Mononuclear cell (primary cell): ENCODE measurements around the gene GLG1. TPM values are rescaled to one million over a fixed set of nuclear protein-coding genes. Genes with fewer than 3 reads are reported as not detected.
"Not testable (repeated sequence)": the region's sequence is repeated elsewhere in the genome, so short reads cannot be mapped to it uniquely, and the experiment has no call there.

Experiments
- H3K27me3 ChIP-seq: 2 replicates; pipeline ENCODE4 v1.6.0; 2011; ENCODE audit warnings: low read length, control low read depth; ENCODE audit not compliant: insufficient read depth
- H3K4me1 ChIP-seq: 2 replicates; pipeline ENCODE4 v1.5.1; 2011; ENCODE audit warnings: mild to moderate bottlenecking, low read length, control low read depth; ENCODE audit not compliant: insufficient read depth
- H3K4me3 ChIP-seq: 2 replicates; pipeline ENCODE4 v1.5.1; 2011; ENCODE audit warnings: mild to moderate bottlenecking, low read length, moderate library complexity
- H3K9me3 ChIP-seq: 2 replicates; pipeline ENCODE4 v1.5.1; 2011; ENCODE audit warnings: low read depth, mild to moderate bottlenecking, control low read depth, low read length
- total RNA-seq: library from RNA; depleted of rRNA; stranded (reverse); fragments of >200 nt; gene quantifications from one replicate; pipeline ENCODE4 v1.2.3, GENCODE V29; 2012

The GLG1 gene
- total RNA-seq, result 91.0 TPM

- H3K27me3 ChIP-seq, result no peaks in the 10 kb centered on the region
- peaks cover 58% of the 10 kb centered on the region for H3K4me1 ChIP-seq
- peak within 1 kb of the TSS; percentile 96 for H3K4me3 ChIP-seq
- H3K9me3 ChIP-seq, result no peaks in the 10 kb centered on the region
Observed at GRCh38 chr16:74606521-74607309, at the start of gene GLG1. GLG1 (minus strand) TSS chr16:74607114; CDS start chr16:74607094, 20 bp downstream.

DNA sequence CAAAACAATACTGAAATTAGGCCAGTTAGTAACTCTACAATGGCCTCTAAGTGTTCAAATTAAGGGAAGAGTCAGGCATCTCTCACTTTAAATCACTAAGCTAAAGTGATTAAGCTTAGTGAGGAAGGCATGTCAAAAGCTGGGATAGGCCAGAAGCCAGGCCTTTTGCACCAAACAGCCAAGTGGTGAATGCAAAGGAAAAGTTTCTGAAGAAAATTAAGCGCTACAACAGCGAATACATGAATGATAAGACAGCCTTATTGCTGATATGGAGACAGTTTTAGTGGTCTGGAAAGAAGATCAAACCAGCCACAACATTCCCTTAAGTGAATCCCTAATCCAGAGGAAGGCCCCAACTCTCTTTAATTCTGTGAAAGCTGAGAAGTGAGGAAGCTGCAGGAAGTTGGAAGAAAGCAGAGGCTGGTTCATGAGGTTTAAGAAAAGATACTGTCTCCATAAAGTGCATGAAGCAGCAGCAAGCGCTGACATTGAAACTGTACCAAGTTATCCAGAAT, 47.7 kb upstream of the GLG1 start:
- H3K9me3 ChIP-seq, result no peaks in the 10 kb centered on the region

GRCh38 chr16:74652883-74653282, 46.0 kb upstream of the GLG1 start:
- H3K4me1 ChIP-seq, result peaks cover 18% of the 10 kb centered on the region
- not testable (repeated sequence) for H3K9me3 ChIP-seq, H3K27me3 ChIP-seq, H3K4me3 ChIP-seq

More for the DNA sequence above, 47.7 kb upstream of the GLG1 start:
- H3K4me1 ChIP-seq, result peaks cover 33% of the 10 kb centered on the region
- no peak overlapping the region for H3K4me3 ChIP-seq
- H3K27me3 ChIP-seq, result no peaks in the 10 kb centered on the region

DNA sequence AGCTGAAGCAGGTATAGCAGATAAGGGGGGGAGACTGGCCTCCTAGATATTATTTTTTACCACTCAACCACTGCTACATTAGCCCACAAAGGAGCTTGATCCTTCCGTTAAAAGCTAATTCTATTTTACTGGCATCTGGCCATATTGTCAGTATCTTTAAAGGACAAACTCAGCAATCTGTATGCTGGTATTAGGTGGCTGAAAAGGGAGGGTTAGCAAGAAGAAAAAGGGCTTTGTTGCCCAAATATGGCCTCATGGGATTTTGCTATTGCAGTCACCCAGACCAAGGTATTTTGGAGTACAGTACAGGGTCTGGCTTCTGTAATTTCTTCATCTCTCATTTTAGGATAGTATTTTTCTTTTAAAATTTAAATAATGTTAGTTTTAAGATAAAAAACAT, 45.3 kb upstream of the GLG1 start:
- H3K4me3 ChIP-seq, result no peak overlapping the region
- H3K9me3 ChIP-seq, result no peaks in the 10 kb centered on the region
- H3K27me3 ChIP-seq, result no peaks in the 10 kb centered on the region
- H3K4me1 ChIP-seq, result peaks cover 14% of the 10 kb centered on the region

DNA sequence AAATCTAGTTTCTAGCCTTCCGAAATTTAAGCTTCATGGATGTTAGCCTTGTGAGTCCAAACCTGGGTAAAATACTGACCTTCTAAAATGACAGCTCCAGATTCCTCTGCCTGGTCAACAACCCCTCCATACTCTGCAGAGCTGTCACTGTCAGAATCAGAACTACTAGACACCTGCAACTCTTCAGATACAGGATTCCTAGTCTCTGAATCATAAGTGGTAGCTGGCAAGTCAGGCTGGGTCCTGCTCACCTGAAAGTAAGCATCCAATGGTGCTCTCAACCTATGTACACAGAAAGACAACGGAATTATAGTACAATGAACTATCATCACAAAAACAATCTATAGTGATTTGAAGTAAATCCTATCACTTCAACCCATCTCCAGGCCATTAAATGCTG, 44.9 kb upstream of the GLG1 start:
- H3K4me3 ChIP-seq, result no peak overlapping the region
- H3K27me3 ChIP-seq, result no peaks in the 10 kb centered on the region
- H3K4me1 ChIP-seq, result peaks cover 10% of the 10 kb centered on the region
- H3K9me3 ChIP-seq, result no peaks in the 10 kb centered on the region

DNA sequence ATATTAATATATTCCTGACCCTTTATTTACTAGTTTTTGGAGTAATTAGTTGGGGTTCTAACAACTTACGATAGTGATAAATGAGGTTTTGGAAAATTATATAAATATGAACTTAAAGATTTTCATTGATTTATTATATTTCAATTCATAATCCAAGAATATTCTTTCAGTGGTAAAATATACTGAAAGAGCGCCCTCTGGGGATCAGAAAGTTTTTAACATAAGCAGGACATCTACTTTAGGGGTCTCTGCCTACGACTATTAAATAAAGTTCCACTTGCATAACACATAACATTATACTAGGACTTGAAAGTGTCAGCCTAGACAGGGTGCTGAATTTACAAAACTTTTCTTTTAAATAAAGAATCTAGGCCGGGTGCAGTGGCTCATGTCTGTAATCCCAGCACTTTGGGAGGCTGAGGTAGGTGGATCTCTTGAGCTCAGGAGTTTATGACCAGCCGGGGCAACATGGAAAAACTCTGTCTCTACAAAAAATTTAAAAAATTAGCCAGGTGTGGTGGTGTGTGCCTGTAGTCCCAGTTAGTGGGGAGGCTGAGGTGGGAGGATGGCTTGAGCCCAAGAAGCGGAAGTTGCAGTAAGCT, 44.2 kb upstream of the GLG1 start:
- no peaks in the 10 kb centered on the region for H3K27me3 ChIP-seq
- no peaks in the 10 kb centered on the region for H3K9me3 ChIP-seq
- H3K4me1 ChIP-seq, result peaks cover 9% of the 10 kb centered on the region
- H3K4me3 ChIP-seq, result no peak overlapping the region

DNA sequence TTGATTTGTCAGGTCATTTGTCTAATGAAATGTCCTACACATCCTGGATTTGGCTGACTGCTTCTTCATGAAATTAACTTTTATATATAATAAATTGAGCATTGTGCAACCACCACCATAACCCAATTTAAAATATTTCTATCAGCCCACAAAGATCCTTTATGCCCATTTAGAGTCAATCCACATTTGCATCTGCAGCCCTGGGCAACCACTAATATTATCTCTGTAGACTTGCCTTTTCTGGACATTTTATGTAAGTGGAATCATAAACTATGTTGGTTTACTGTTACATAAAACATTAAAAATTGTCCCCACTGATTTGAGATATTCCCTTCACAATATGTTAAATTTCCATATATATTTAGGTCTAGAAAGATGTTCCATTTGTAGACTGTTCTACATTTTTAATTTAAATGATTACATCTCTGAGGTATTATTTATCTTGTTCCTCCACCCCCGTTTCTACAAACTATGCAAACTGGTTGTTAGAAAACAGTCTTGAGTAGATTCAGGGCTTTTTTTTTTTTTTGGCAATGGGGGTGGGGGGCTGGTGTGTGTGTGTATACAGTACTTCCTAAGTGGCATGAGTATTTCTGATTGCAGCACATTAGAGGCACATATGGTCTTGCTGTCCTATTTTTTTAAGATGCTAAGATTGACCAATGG, 43.1 kb upstream of the GLG1 start:
- Histone ChIP-seq H3K4me1 (peaks cover 8% of the 10 kb centered on the region), H3K9me3 (no peaks in the 10 kb centered on the region), H3K4me3 (no peak overlapping the region), H3K27me3 (no peaks in the 10 kb centered on the region)

DNA sequence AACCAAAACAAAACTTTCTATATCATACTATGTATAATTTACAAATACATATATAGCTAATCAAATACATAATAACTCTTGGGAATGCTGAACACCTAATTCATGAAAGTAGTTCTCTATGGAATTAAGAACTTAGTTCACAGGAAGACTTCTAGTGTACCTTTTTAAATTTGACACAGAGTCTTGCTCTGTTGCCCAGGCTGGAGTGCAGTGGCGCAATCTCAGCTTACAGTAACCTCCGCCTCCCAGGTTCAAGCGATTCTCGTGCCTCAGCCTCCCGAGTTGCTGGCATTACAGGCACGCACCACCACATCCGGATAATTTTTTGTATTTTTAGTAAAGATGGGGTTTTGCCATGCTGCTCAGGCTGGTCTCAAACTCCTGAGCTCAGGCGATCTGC, 35.1 kb upstream of the GLG1 start:
- no peaks in the 10 kb centered on the region for H3K9me3 ChIP-seq
- H3K27me3 ChIP-seq, result no peaks in the 10 kb centered on the region
- no peaks in the 10 kb centered on the region for H3K4me1 ChIP-seq
- H3K4me3 ChIP-seq, result no peak overlapping the region

DNA sequence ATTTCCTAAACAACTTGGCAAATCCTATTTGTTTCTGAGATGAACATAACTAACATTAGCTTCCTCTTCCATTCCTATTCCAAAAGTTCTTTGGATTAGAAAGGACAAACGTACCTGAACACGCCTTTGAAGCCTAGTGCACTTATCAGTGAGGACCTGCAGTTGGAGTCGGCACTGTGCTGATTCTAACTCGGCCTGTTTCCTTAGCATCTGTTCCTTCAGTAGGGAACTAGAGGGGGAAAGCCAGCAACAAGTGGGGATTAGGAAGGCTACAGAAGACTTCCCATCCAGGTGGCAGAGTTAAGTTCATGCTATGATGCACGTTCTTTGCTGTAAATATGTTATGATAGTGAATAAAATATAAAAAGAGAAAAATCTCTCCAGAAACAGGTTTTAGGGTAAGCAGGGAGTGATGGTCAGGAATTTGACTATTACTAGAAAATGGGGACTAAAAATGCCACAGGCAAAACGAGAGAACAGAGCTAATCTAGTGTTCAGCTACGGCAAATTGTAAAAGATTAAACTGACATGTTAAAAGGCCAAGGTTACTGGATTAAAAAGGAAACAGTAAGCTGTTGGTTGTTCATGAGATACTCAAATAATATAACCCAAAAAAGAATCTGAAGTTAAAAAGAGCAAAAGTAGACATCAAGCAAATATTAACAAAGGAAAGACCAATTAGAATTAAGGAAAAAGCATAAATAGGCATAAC, 31.0 kb upstream of the GLG1 start:
- H3K4me1 ChIP-seq, result no peaks in the 10 kb centered on the region
- no peaks in the 10 kb centered on the region for H3K9me3 ChIP-seq
- H3K4me3 ChIP-seq, result no peak overlapping the region
- no peaks in the 10 kb centered on the region for H3K27me3 ChIP-seq

DNA sequence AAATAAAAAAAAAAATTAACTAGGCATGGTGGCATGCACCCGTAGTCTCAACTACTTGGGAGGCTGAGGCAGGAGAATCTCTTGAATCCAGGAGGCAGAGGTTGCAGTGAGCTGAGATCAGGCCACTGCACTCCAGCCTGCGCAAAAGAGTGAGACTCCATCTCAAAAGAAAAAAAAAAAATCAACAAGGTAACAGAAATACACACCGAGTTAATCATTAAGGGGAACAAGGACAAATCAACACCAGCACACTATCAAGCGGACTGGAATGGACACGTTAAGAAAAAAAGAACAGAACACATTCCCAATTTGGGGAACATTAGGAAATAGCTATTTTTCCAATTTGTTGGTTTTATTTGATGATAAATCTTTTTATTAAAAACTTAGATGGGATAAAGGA, 28.4 kb upstream of the GLG1 start:
- H3K9me3 ChIP-seq, result no peaks in the 10 kb centered on the region
- no peak overlapping the region for H3K4me3 ChIP-seq
- H3K27me3 ChIP-seq, result no peaks in the 10 kb centered on the region

DNA sequence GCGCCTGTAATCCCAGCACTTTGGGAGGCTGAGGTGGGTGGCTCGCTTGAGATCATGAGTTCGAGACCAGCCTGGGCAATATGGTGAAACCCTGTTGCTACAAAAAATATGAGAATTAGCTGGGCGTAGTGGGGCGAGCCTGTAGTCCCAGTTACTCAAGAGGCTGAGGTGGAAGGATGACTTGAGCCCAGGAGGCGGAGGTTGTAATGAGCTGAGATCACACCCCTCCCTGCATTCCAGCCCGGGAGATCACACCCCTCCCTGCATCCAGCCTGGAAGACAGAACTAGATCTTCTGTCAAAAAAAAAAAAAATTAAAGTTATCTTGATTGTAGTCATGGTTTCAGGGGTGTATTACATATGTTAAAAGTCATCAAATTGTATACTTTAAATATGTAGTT, 26.8 kb upstream of the GLG1 start:
- no peak overlapping the region for H3K4me3 ChIP-seq
- no peaks in the 10 kb centered on the region for H3K27me3 ChIP-seq
- H3K9me3 ChIP-seq, result no peaks in the 10 kb centered on the region
- H3K4me1 ChIP-seq, result no peaks in the 10 kb centered on the region

More for the DNA sequence above, 28.4 kb upstream of the GLG1 start:
- no peaks in the 10 kb centered on the region for H3K4me1 ChIP-seq

DNA sequence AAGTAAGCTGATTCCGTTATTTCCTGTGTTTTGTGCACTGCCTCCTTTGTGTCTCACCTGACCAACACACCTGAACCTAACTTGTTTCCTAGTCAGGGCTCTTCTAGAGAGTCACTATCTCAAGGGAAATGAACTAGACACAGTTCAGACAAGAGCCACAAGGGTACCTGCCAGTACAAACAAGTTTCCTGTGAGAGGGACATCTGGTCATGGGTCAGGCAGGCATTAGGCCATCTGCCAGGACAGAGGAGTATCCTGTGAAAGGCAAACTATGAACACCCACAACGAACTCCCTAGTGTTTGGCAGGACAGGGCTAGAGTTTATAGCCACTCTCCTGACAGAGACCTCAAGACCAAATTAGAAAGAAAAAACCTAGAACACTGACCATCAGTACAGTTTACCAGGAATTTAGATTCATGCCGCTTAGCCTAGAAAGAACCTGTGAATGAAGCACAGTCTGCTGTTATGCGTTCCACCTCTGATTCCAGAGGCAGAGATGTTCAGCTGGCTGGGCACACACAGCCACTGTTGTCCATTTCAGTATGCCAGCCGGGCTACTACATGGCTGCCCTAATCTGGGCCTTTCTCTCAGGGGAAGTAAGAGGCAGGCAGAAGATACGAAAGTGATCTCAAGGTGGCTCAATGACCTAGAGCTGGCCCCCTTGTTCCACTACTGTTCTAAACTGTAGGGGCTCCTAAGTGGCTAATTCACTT, 20.7 kb upstream of the GLG1 start:
- H3K27me3 ChIP-seq, result no peaks in the 10 kb centered on the region
- H3K4me1 ChIP-seq, result no peaks in the 10 kb centered on the region
- no peaks in the 10 kb centered on the region for H3K9me3 ChIP-seq
- no peak overlapping the region for H3K4me3 ChIP-seq

- no peaks in the 10 kb centered on the region for H3K27me3 ChIP-seq
- no peaks in the 10 kb centered on the region for H3K4me1 ChIP-seq
- no peak overlapping the region for H3K4me3 ChIP-seq
- H3K9me3 ChIP-seq, result no peaks in the 10 kb centered on the region
Observed at GRCh38 chr16:74626741-74627416, 20.0 kb upstream of the GLG1 start.
